NB4 (cell line): ENCODE data around the gene LPP.

Experiments
- CTCF ChIP-seq: IDR thresholded peaks from one replicate; pipeline ENCODE4 v1.5.1; 2012; ENCODE audit warnings: low read depth, low read length
- MAX ChIP-seq: IDR thresholded peaks from 2 replicates; pipeline ENCODE4 v1.6.1; 2011; ENCODE audit warnings: low read depth, low read length

GRCh38 chr3:188595890-188596376 lies 442.0 kb downstream of the LPP start:
- TF ChIP-seq CTCF (no peak), MAX (no peak)
